GM18858 (cell line): ENCODE results near the gene TMEM9B.
A peak's percentile ranks its signal among the peaks of the same experiment; 100 is the strongest.
"Not testable (repeated sequence)": the region's sequence is repeated elsewhere in the genome, so short reads cannot be mapped to it uniquely, and the experiment has no call there.

Experiments used
- ATAC-seq: cut with Tn5 transposase; IDR thresholded peaks from one replicate; pipeline ENCODE4 v1.9.1; 2021; ENCODE audit not compliant: unreplicated experiment

TMEM9B gene

GRCh38 chr11:8973121-8973520 lies 8.9 kb upstream of the TMEM9B start:
- ATAC-seq: no peak

GRCh38 chr11:8971924-8972316 lies 7.7 kb upstream of the TMEM9B start:
- ATAC-seq: no peak

GRCh38 chr11:8971196-8971923 lies 7.1 kb upstream of the TMEM9B start:
- ATAC-seq: no peak

- no peak for ATAC-seq
These were observed 2.9 kb upstream of the TMEM9B start for GRCh38 chr11:8967184-8967583.

- peak; percentile 46 for ATAC-seq
These were observed 496 bp downstream of the TMEM9B start for GRCh38 chr11:8963569-8964323.

GRCh38 chr11:8962841-8963240 lies 1.4 kb downstream of the TMEM9B start:
- ATAC-seq: no peak

GRCh38 chr11:8961401-8961800 lies 2.8 kb downstream of the TMEM9B start:
- ATAC-seq: no peak

GRCh38 chr11:8959546-8960166 lies 4.6 kb downstream of the TMEM9B start:
- ATAC-seq: peak; percentile 37

GRCh38 chr11:8956860-8957259 lies 7.4 kb downstream of the TMEM9B start:
- ATAC-seq: no peak

GRCh38 chr11:8948886-8949285 lies 15.4 kb downstream of the TMEM9B start:
- no peak for ATAC-seq

- no peak for ATAC-seq
These were observed 16.9 kb downstream of the TMEM9B start for GRCh38 chr11:8947230-8947943.

GRCh38 chr11:8942518-8943066 lies 21.6 kb downstream of the TMEM9B start, which contains the start of gene ASCL3:
Gene ASCL3, minus strand, starts transcription at chr11:8943016. Its CDS starts 4,855 bp downstream, at chr11:8938161.
- no peak for ATAC-seq

GRCh38 chr11:8941341-8942103 lies 22.7 kb downstream of the TMEM9B start:
- no peak for ATAC-seq

- ATAC-seq: no peak
These were observed 26.6 kb downstream of the TMEM9B start for GRCh38 chr11:8937659-8938058.

- no peak for ATAC-seq
These were observed 27.1 kb downstream of the TMEM9B start for GRCh38 chr11:8937159-8937558.

GRCh38 chr11:8935789-8936188 lies 28.5 kb downstream of the TMEM9B start:
- ATAC-seq: not testable (repeated sequence)

GRCh38 chr11:8934742-8935488 lies 29.3 kb downstream of the TMEM9B start:
- ATAC-seq: no peak

GRCh38 chr11:8933931-8934330 lies 30.3 kb downstream of the TMEM9B start:
- no peak for ATAC-seq

GRCh38 chr11:8932564-8933180 lies 31.6 kb downstream of the TMEM9B start, which contains the start of gene C11orf16:
Gene C11orf16, minus strand, starts transcription at chr11:8932947. Its CDS starts 639 bp downstream, at chr11:8932308.
- ATAC-seq: no peak
